HepG2 (cell line): ENCODE data around the gene SLC22A23. TPM values are rescaled to one million over a fixed set of nuclear protein-coding genes. Genes with fewer than 3 reads are reported as not detected.

Experiments
- CAMTA2 ChIP-seq: sonication (generic); formaldehyde crosslinking; IDR thresholded peaks from 2 replicates; pipeline ENCODE4 v1.4.0; 2020; ENCODE audit warnings: mild to moderate bottlenecking, missing genetic modification reagents, borderline replicate concordance
- CENPBD1 ChIP-seq: sonication (generic); formaldehyde crosslinking; IDR thresholded peaks from 2 replicates; pipeline ENCODE4 v1.8.0; 2022; ENCODE audit warnings: missing genetic modification reagents, low read depth, mild to moderate bottlenecking, borderline replicate concordance
- HNF1B ChIP-seq: sonication (generic); formaldehyde crosslinking; IDR thresholded peaks from 2 replicates; pipeline ENCODE4 v1.5.1; 2020; ENCODE audit warnings: mild to moderate bottlenecking, moderate library complexity, missing genetic modification reagents
- HNF4G ChIP-seq, 2 experiments: sonication (generic) in 1 of 2; formaldehyde crosslinking in 1 of 2; IDR thresholded peaks; 2 replicates each; pipeline versions ENCODE4 v1.4.0 to v1.6.1; 2011 to 2020; ENCODE audit warnings: borderline replicate concordance in 2 of 2, low read depth in 2 of 2, mild to moderate bottlenecking in 2 of 2, low read length in 1 of 2, missing genetic modification reagents in 1 of 2, moderate library complexity in 1 of 2
- KDM5B ChIP-seq: sonication (generic); formaldehyde crosslinking; IDR thresholded peaks from 2 replicates; pipeline ENCODE4 v1.4.0; 2020; ENCODE audit warnings: missing genetic modification reagents, mild to moderate bottlenecking, borderline replicate concordance
- MAFK ChIP-seq, 2 experiments: IDR thresholded peaks in 1 of 2; conservative IDR thresholded peaks in 1 of 2; 2 replicates each; pipeline ENCODE4 v1.6.1; 2011; ENCODE audit warnings: improper control_type of control experiment in 2 of 2, low read length in 2 of 2
- SMAD3 ChIP-seq: sonication (generic); formaldehyde crosslinking; IDR thresholded peaks from 2 replicates; pipeline ENCODE4 v1.4.0; 2020; ENCODE audit warnings: missing genetic modification reagents
- SMARCC2 ChIP-seq: fragments of 450-650 bp; IDR thresholded peaks from 2 replicates; pipeline ENCODE4 v1.6.1; 2017; ENCODE audit warnings: antibody characterized with exemption, mild to moderate bottlenecking
- ZNF225 ChIP-seq: sonication (generic); formaldehyde crosslinking; IDR thresholded peaks from 2 replicates; pipeline ENCODE4 v1.4.0; 2020; ENCODE audit warnings: mild to moderate bottlenecking, missing genetic modification reagents
- ZNF318 ChIP-seq: sonication (generic); formaldehyde crosslinking; IDR thresholded peaks from 2 replicates; pipeline ENCODE4 v1.4.0; 2020; ENCODE audit warnings: mild to moderate bottlenecking, missing genetic modification reagents
- ZNF580 ChIP-seq: IDR thresholded peaks from 2 replicates; pipeline ENCODE4 v1.6.1; 2016; ENCODE audit warnings: low read depth, borderline replicate concordance
- ZNF605 ChIP-seq: sonication (generic); formaldehyde crosslinking; IDR thresholded peaks from 2 replicates; pipeline ENCODE4 v1.8.0; 2022; ENCODE audit warnings: mild to moderate bottlenecking, missing genetic modification reagents
- ZNF770 ChIP-seq: sonication (generic); formaldehyde crosslinking; IDR thresholded peaks from 2 replicates; pipeline ENCODE4 v1.5.0; 2020; ENCODE audit warnings: mild to moderate bottlenecking, missing genetic modification reagents
- ZNF788 ChIP-seq: sonication (generic); formaldehyde crosslinking; IDR thresholded peaks from 2 replicates; pipeline ENCODE4 v1.5.0; 2020; ENCODE audit warnings: mild to moderate bottlenecking, missing genetic modification reagents, borderline replicate concordance
- polyA plus RNA-seq, 8 experiments: library from polyadenylated mRNA; depleted of rRNA in 3 of 8; stranded (reverse) in 7 of 8; unstranded in 1 of 8; fragments of >200 nt; fragmentation: Illumina TruSeq in 4 of 8; extraction: Trizol in 4 of 8; gene quantifications; 2 replicates each; pipeline versions ENCODE4 v1.2.1 to v1.2.3, GENCODE V29; 2011 to 2016; ENCODE audit warnings: low read depth in 4 of 8, missing spikeins in 1 of 8, mixed read lengths in 1 of 8; ENCODE audit not compliant: insufficient read depth in 1 of 8
- total RNA-seq, 5 experiments: library from RNA; depleted of rRNA; stranded (reverse); fragments of >200 nt; fragmentation: Illumina TruSeq; extraction: Trizol; gene quantifications; 2 replicates each; pipeline ENCODE4 v1.2.3, GENCODE V29; 2016; ENCODE audit warnings: low read depth in 1 of 5

Gene SLC22A23
- total and polyA plus RNA-seq, 2 of the 13 experiments (the other 11 are each of a cell fraction or from before 2014, with no cell fraction given), result 11.8 to 17.5 TPM

- TF ChIP-seq ZNF788 (CRISPR knock-in tag) (peak; percentile 31; the same call in 1 of the 2 replicates), HNF4G (IDR thresholded peaks at IDR 0.05; ENCODE audit: borderline replicate concordance, low read depth, low read length) (no peak), HNF4G (CRISPR knock-in tag; IDR thresholded peaks at IDR 0.05; ENCODE audit: borderline replicate concordance, low read depth) (no peak), CENPBD1 (CRISPR knock-in tag) (no peak), ZNF318 (CRISPR knock-in tag) (no peak), ZNF225 (CRISPR knock-in tag) (no peak), ZNF580 (CRISPR knock-in tag) (no peak; the same call in 1 of the 2 replicates), MAFK (conservative IDR thresholded peaks at IDR 0.05 in 1 of 2, IDR thresholded peaks at IDR 0.05 in 1 of 2; ENCODE audit: low read length in 2 of 2) (no peak), CAMTA2 (CRISPR knock-in tag) (no peak), ZNF770 (CRISPR knock-in tag) (no peak), HNF1B (CRISPR knock-in tag) (peak; percentile 69; the same call in 1 of the 2 replicates), SMAD3 (peak; percentile 42; the same call in 1 of the 2 replicates), KDM5B (CRISPR knock-in tag) (no peak), SMARCC2 (no peak), ZNF605 (CRISPR knock-in tag) (no peak; the same call in 1 of the 2 replicates)
These were observed 209.3 kb downstream of the SLC22A23 start (continued) for GRCh38 chr6:3247255-3248146.
